Measurements from ENCODE around the gene BCL7A. TPM values are rescaled to one million over a fixed set of nuclear protein-coding genes. Genes with fewer than 3 reads are reported as not detected.

The BCL7A gene
- total and polyA plus RNA-seq, 10 of the 15 experiments (the other 5 are each of a cell fraction or from before 2014, with no cell fraction given), result 0.37 to 17.2 (median 11.7) TPM

GRCh38 chr12:122057769-122058168 is 36.1 kb downstream of the BCL7A start (continued):
- no peak for TF ChIP-seq ZNF592 (IDR thresholded peaks at IDR 0.05)
- no peak for TF ChIP-seq RELB (IDR thresholded peaks at IDR 0.05; ENCODE audit: low read depth)
- no peak for TF ChIP-seq REST (IDR thresholded peaks at IDR 0.05; ENCODE audit: low read depth, low read length)
- TF ChIP-seq MTA3 (IDR thresholded peaks at IDR 0.05; ENCODE audit: borderline replicate concordance, low read length), result no peak
- no peak for TF ChIP-seq KDM1A (IDR thresholded peaks at IDR 0.05; ENCODE audit: borderline replicate concordance)
- no peak for TF ChIP-seq NR2F1 (conservative IDR thresholded peaks at IDR 0.05)

Measured in GM12878 (cell line).